Activated naive CD4-positive, alpha-beta T cell treated with anti-CD3 and anti-CD28 coated beads, Interleukin-2, amount 50 U/mL, for 24 hours (primary cell): ENCODE results near the gene POM121.
"Not testable (repeated sequence)": the region's sequence is repeated elsewhere in the genome, so short reads cannot be mapped to it uniquely, and the experiment has no call there.

Experiments used
- H3K27ac Mint-ChIP-seq: one replicate; pipeline ENCODE4 v1.8.0; 2021; ENCODE audit warnings: mild to moderate bottlenecking, mixed read lengths
- H3K27me3 Mint-ChIP-seq: one replicate; pipeline ENCODE4 v1.8.0; 2021; ENCODE audit warnings: mixed read lengths
- H3K36me3 Mint-ChIP-seq: one replicate; pipeline ENCODE4 v1.8.0; 2021; ENCODE audit warnings: mixed read lengths
- H3K4me1 Mint-ChIP-seq: one replicate; pipeline ENCODE4 v1.8.0; 2021; ENCODE audit warnings: mixed read lengths
- H3K4me3 Mint-ChIP-seq: one replicate; pipeline ENCODE4 v1.8.0; 2021; ENCODE audit warnings: mild to moderate bottlenecking, mixed read lengths
- H3K9me3 Mint-ChIP-seq: one replicate; pipeline ENCODE4 v1.8.0; 2021; ENCODE audit warnings: mixed read lengths

POM121 gene

DNA sequence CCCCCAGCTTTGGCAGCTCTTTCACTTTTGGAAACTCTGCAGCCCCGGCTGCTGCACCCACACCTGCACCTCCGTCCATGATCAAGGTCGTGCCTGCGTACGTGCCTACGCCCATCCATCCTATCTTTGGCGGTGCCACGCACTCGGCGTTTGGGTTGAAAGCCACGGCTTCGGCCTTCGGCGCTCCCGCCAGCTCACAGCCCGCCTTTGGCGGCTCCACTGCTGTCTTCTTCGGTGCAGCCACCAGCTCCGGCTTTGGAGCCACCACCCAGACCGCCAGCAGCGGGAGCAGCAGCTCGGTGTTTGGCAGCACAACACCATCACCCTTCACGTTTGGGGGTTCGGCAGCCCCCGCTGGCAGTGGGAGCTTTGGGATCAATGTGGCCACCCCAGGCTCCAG is 18.1 kb downstream of the POM121 start:
- H3K36me3 Mint-ChIP-seq, H3K27me3 Mint-ChIP-seq, H3K4me3 Mint-ChIP-seq, H3K9me3 Mint-ChIP-seq, H3K27ac Mint-ChIP-seq: not testable (repeated sequence)
- peaks cover 22% of the 10 kb centered on the region for H3K4me1 Mint-ChIP-seq

- not testable (repeated sequence) for H3K4me3 Mint-ChIP-seq, H3K27ac Mint-ChIP-seq, H3K4me1 Mint-ChIP-seq, H3K36me3 Mint-ChIP-seq, H3K9me3 Mint-ChIP-seq, H3K27me3 Mint-ChIP-seq
These were observed 20.0 kb downstream of the POM121 start for GRCh38 chr7:72944937-72945336.

DNA sequence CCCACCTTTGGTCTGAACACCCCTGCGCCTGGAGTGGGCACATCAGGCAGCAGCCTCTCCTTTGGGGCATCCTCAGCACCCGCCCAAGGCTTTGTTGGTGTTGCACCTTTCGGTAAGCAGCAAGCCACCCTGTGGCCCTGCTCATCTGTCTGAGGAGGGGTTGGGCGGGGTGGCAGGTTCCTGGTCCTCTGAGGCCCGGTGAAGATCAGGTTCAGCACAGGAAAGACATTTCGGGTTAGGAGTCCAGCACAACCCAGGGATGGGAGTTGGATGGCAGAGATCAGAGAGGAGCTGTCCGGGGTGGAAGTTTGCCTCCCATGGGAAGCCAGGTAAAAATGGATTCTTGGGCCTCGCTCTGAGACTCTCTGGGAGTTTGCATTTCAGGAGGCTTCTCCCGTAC is 20.7 kb downstream of the POM121 start:
- H3K4me1 Mint-ChIP-seq, H3K27ac Mint-ChIP-seq, H3K36me3 Mint-ChIP-seq, H3K4me3 Mint-ChIP-seq, H3K27me3 Mint-ChIP-seq, H3K9me3 Mint-ChIP-seq: not testable (repeated sequence)

GRCh38 chr7:72946130-72946745 is 21.3 kb downstream of the POM121 start:
- not testable (repeated sequence) for H3K36me3 Mint-ChIP-seq, H3K4me3 Mint-ChIP-seq, H3K27me3 Mint-ChIP-seq, H3K4me1 Mint-ChIP-seq, H3K9me3 Mint-ChIP-seq, H3K27ac Mint-ChIP-seq

DNA sequence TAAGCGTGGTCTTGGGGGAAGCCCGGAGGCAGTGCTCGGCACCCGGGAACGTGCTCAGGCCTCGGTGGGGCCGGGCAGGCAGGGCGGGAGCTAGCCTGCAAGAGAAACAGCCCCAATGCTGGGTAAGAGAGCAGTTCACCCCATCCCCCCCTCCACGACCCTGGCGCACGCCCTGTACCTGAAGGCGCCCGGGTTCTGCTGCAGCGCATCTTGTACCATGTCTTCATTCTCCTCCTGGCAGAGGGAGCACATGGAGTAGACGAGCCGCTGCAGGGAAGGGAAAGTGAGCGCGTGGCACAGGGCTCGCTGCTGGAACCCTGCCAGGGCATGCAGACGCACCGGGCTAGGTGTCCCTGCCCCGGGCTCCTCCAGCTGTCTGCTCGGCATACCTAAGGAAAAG is 23.8 kb downstream of the POM121 start:
- H3K27me3 Mint-ChIP-seq, H3K4me1 Mint-ChIP-seq, H3K9me3 Mint-ChIP-seq, H3K27ac Mint-ChIP-seq, H3K4me3 Mint-ChIP-seq, H3K36me3 Mint-ChIP-seq: not testable (repeated sequence)

DNA sequence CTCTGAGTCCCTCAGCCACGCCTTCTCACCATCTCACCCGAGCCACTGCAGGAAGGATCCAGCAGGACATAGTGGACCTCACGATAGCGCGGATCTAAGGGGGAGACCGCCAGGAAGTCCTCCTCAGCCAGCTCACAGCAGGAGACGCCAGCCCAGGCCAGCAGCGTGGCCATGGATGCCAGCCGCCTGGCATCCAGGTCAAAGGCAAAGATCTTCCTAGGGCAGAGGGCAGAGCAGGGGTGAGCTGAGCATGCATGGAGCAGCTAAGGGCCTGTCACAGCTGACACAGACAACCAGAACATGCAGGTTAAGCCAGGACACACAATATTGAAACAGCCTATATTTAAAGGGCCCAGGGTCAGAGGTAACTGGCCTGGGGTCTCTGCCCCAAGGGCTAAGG is 24.4 kb downstream of the POM121 start:
- not testable (repeated sequence) for H3K4me1 Mint-ChIP-seq, H3K27ac Mint-ChIP-seq, H3K4me3 Mint-ChIP-seq, H3K9me3 Mint-ChIP-seq, H3K36me3 Mint-ChIP-seq, H3K27me3 Mint-ChIP-seq

- H3K36me3 Mint-ChIP-seq, H3K27me3 Mint-ChIP-seq, H3K9me3 Mint-ChIP-seq, H3K4me1 Mint-ChIP-seq, H3K4me3 Mint-ChIP-seq: not testable (repeated sequence)
- peak overlapping the region; percentile 77 for H3K27ac Mint-ChIP-seq
These were observed 24.8 kb downstream of the POM121 start for GRCh38 chr7:72949686-72950085.

DNA sequence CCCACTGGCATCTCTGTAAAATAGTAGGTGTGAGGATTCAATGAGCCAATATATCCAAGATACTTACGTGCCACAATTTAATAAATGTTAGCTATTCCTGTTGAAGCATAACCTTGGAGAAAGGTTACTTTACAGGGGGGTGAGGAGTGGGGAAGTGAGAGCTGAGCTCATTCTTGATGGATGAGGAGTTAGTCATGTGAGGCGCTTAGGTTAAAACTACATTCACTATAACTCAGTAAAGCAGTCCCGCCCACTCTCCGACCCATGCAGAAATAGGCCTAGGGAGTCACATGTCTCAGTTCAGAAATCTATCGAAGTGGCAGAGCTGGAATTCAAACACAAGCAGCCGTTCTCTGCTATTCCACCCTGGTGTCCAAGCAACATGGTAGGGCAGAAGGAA is 25.5 kb downstream of the POM121 start:
- H3K27me3 Mint-ChIP-seq, H3K4me1 Mint-ChIP-seq, H3K4me3 Mint-ChIP-seq, H3K27ac Mint-ChIP-seq, H3K36me3 Mint-ChIP-seq, H3K9me3 Mint-ChIP-seq: not testable (repeated sequence)

- H3K27ac Mint-ChIP-seq, H3K4me1 Mint-ChIP-seq, H3K9me3 Mint-ChIP-seq, H3K27me3 Mint-ChIP-seq, H3K36me3 Mint-ChIP-seq, H3K4me3 Mint-ChIP-seq: not testable (repeated sequence)
These were observed 29.1 kb downstream of the POM121 start for GRCh38 chr7:72953901-72954562.

- H3K27ac Mint-ChIP-seq = peak overlapping the region; percentile 70
- not testable (repeated sequence) for H3K9me3 Mint-ChIP-seq, H3K4me1 Mint-ChIP-seq, H3K36me3 Mint-ChIP-seq, H3K27me3 Mint-ChIP-seq
- peak overlapping the region; percentile 88 for H3K4me3 Mint-ChIP-seq
These were observed 29.8 kb downstream of the POM121 start for GRCh38 chr7:72954563-72955198.

GRCh38 chr7:72960029-72960428 is 35.1 kb downstream of the POM121 start:
- H3K27me3 Mint-ChIP-seq, H3K27ac Mint-ChIP-seq, H3K36me3 Mint-ChIP-seq, H3K4me3 Mint-ChIP-seq, H3K9me3 Mint-ChIP-seq, H3K4me1 Mint-ChIP-seq: not testable (repeated sequence)

DNA sequence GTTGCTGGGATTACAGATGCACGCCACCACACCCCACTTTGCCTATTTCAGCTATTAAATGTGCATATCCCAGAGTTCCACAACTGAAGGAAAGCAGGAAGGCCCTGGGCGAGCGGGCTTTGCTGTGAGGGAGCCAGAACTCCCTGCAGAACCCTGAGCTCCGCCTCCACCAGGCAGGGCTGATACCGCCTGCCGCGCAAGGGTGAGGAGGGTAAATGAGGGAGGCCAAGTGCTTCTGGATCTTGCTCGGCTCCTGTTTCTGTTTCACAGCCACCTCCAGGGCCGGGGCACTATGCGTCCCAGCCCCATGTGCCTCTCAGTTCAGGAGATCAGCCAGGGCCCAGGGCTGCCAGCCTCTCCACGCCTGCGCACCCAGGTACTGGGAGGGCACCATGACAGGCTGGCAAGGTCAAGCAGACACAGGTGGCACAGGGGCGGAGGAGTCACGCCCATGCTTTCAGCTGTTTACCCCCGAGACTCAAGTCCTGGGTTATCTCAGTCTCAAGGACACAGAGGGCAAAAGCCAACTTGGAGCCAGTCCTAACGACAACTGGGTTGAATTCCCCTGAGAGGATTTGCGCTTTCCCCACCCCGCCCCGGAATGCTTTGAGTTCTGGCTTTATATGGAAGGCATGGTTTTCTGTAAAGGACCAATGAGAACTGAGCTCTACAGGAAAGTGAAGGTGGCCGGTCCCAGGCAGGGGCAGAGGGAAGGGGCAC is 35.9 kb downstream of the POM121 start:
- not testable (repeated sequence) for H3K9me3 Mint-ChIP-seq, H3K4me3 Mint-ChIP-seq, H3K36me3 Mint-ChIP-seq, H3K27ac Mint-ChIP-seq, H3K27me3 Mint-ChIP-seq, H3K4me1 Mint-ChIP-seq

GRCh38 chr7:72961346-72961650 is 36.4 kb downstream of the POM121 start:
- H3K27me3 Mint-ChIP-seq, H3K4me3 Mint-ChIP-seq, H3K36me3 Mint-ChIP-seq, H3K9me3 Mint-ChIP-seq, H3K27ac Mint-ChIP-seq, H3K4me1 Mint-ChIP-seq: not testable (repeated sequence)

DNA sequence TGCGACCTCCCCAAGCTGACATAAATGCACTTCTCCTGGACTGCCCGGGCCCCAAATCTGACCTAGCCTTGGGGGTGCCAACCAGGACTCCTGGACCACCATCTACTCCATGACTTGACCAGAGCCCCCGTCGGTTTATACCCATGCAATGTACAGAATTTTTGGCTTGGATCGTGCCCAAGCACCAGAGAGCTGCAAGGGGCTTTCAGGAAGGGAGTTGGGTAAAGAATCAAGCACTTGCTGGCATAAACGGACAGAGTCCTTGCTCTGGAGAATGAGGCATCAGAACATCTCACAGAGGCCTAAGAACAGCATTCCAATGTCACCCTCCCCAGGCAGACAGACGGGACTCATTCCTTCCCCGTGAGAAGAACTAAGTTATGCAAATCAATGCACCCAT is 38.2 kb downstream of the POM121 start:
- not testable (repeated sequence) for H3K4me3 Mint-ChIP-seq, H3K27ac Mint-ChIP-seq, H3K9me3 Mint-ChIP-seq, H3K27me3 Mint-ChIP-seq, H3K36me3 Mint-ChIP-seq, H3K4me1 Mint-ChIP-seq

- H3K4me3 Mint-ChIP-seq, H3K27ac Mint-ChIP-seq, H3K36me3 Mint-ChIP-seq, H3K9me3 Mint-ChIP-seq, H3K27me3 Mint-ChIP-seq, H3K4me1 Mint-ChIP-seq: not testable (repeated sequence)
These were observed 40.5 kb downstream of the POM121 start for GRCh38 chr7:72965186-72965975.

DNA sequence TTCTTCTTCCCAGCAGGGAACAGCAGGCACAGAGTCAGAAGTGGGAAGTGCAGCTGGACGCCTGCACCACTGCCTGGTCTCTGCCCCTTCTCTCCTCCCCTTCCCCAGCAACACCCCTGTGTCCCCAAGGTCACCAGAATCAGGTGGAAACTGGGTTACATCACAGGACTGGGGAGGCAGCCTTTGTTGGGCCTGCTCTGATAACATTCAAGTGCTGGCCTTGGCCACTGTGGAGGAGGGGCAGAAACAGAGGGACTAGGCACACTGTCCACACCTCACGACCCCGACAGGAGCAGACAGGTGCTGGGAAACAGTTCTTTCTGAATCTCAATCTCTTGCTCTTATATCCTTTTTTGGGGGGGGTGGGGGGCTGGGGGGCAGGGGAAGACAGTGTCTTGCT is 42.0 kb downstream of the POM121 start:
- not testable (repeated sequence) for H3K36me3 Mint-ChIP-seq, H3K27ac Mint-ChIP-seq, H3K9me3 Mint-ChIP-seq

More for the DNA sequence above, 42.0 kb downstream of the POM121 start:
- not testable (repeated sequence) for H3K27me3 Mint-ChIP-seq, H3K4me1 Mint-ChIP-seq, H3K4me3 Mint-ChIP-seq
